KBM-7 (cell line): ENCODE measurements around the gene PHLDA3.

Experiments used
- DNase-seq: peaks from one replicate; pipeline ENCODE4 v3.0.0-alpha.2; 2015
- in situ Hi-C: fragments of 300-500 bp; cut with MboI; formaldehyde crosslinking; loops from 2 replicates; pipeline ENCODE4 v1.14.3; 2020; ENCODE audit warnings: low sequenced_read_pairs, low pct_unique_long_range_greater_than_20kb, mixed read lengths

PHLDA3 gene

DNA sequence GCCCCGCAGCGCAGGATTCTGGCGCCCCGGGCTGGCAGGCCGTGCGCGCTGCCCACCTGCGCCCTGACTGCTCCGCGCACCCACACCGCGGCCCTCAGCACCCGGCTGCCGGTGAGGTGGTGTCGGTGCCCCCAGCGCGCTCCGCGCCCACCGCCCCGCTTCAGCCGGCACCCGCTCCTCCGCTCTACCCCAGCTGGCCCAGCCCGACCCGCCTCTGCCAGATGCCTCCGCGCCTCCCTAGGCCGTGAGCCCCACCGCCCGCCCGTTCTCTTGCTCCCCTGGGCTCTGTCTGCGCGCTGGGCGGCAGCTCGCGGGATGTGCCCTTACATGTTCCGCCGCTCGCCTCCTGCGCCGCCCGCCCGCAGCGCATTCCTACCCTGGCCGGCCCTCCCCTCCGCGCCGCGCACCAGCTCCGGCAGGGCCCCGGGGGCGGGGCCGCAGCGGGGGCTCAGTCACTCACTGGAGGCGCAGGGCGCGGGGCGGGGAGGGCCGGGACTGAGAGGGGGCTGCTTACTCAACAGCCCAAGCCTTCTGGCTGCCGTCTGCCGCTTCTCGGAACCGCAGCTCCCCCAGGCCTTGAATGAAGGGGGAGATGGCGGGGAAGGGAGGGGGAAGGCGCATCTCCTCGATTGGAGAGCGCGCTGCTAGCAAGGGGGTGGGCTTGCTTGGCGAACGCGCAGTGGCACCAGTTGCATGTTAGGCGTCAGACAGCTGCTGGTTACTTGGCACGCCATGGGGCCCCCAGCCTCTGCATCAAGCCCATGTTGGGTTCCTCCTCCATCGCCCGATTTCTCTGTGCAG, at the start of gene PHLDA3:
Gene PHLDA3, minus strand, starts transcription at position 345 of the 801 bp plus-strand sequence. CDS start 402 bp downstream, outside the sequence.
- peak; percentile 91 for DNase-seq

DNA sequence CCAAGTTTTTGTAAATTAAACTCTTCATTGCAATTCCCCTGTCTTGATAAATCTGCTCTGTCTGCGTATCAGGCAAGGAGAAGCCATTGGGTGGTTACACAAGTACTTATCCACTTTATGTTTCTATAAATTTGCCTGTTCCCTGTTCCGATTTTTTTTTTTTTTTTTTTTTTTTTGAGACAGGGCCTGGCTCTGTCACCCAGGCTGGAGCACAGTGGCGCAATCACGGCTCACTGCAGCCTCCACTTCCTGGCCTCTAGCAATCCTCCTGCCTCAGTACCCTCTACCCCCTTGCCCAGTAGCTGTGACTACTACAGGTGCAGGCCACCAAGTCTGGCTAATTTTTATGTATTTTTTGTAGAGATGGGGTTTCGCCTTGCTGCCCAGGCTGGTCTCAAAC, 49.1 kb upstream of the PHLDA3 start:
- no peak for DNase-seq
- in situ Hi-C loops = no loop called here

More for the DNA sequence above, at the start of gene PHLDA3:
- in situ Hi-C loops = no loop called here

DNA sequence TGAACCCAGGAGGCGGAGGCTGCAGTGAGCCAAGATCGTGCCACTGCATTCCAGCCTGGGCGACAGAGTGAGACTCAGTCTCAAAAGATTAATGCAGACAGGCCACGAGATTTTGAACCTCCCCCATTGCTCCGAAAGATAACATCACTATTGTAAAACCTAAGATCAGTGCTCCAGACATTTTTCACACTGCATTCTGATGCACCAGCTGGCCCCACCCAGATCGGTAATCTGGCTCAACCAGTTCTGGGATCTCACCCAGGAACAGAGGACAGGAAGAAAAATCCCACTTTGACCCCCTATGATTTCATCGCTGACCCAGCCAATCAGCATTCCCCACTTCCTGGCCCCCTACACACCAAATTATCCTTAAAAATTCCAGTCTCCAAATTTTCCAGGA, 48.6 kb upstream of the PHLDA3 start:
- in situ Hi-C loops = no loop called here
- no peak for DNase-seq

DNA sequence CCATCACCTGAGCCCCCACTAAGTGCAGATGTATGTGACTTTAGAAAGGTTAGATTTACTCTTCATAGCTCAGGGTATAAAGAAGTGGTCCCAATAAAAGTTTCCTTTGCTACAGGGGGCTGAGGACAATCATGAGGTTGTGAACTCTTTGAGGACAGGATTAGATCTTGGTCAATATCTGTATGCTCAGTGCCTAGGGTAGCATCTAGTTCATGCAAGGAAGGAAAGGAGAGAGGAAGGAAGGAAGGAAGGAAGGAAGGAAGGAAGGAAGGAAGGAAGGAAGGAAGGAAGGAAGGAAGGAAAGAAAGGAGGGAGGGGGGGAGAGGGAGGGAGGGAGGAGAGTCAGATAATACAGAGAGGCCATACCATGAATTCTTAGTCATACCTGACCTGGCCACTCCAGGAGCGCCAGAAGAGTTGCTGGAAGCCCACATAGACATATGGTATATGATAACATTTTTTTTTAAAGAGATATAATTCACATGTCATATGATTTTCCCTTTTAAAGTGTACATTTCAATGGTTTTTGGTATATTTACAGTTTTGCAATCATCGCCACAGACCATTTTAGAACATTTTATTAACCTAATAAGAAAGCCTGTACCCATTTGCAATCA, 47.6 kb upstream of the PHLDA3 start:
- in situ Hi-C loops = no loop called here
- no peak for DNase-seq

DNA sequence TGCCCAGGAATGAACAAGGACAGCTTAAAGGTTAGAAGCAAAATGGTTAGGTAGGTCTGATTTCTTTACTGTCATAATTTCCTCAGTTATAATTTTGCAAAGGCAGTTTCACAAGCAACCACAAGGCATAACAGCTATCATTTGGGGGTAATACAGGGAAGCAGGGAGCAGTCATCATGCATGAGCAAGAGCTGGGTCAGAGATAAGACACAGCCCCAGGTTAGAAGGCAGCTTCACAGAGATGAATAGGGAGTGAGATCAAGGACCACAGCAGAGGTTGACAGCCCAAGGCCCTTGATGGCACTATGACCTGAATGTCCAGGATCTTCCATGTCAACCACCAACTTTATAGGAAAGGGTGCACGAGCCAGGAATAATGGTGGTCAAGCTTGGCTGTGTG, 46.9 kb upstream of the PHLDA3 start:
- DNase-seq = no peak
- in situ Hi-C loops = no loop called here

DNA sequence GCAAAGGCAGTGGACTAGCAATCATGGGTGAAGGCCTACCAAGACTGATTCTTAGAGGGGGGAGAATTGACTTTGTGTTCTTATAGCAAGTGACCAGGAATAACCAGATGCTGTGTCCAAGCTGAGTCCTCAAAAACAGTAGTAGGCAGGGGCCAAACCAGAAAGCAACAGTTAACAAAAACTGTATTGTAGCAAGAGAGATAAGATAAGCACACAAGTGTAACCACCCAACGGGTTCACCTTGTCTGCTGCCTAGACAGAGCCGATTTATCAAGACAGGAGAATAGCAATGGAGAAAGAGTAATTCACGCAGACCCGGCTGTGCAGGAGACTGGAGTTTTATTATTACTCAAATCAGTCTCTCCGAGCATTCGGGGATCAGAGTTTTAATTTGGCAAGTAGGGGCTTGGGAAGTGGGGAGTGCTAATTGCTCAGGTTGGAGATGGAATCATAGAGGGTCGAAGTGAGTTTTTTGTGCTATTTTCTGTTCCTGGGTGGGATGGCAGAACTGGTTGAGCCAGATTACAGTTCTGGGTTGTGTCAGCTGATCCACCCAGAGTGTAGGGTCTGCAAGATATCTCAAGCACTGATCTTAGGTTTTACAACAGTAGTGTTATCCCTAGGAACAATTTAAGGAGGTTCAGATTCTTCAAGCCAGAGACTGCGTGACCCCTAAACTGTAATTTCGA, 46.2 kb upstream of the PHLDA3 start:
- no peak for DNase-seq
- in situ Hi-C loops = no loop called here

DNA sequence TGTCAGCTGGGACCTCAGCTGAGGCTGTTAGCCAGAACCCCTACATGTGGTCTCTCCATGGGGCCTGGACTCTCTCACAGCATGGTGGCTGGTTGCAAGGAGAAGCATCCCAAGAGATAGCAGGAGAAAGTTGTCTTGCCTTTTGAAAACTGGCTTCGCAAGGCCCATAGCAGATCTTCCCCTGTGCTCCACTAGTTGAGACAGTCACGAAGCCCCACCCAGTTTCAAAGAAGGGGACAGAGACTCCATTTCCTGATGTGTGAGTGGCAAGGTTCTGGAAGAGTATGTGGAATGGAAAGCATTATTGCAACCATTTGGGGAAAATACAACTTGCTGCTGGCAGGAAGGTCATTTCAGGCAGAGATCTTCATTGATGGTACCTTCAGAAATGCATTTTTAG, 45.5 kb upstream of the PHLDA3 start:
- in situ Hi-C loops = no loop called here
- DNase-seq = no peak

DNA sequence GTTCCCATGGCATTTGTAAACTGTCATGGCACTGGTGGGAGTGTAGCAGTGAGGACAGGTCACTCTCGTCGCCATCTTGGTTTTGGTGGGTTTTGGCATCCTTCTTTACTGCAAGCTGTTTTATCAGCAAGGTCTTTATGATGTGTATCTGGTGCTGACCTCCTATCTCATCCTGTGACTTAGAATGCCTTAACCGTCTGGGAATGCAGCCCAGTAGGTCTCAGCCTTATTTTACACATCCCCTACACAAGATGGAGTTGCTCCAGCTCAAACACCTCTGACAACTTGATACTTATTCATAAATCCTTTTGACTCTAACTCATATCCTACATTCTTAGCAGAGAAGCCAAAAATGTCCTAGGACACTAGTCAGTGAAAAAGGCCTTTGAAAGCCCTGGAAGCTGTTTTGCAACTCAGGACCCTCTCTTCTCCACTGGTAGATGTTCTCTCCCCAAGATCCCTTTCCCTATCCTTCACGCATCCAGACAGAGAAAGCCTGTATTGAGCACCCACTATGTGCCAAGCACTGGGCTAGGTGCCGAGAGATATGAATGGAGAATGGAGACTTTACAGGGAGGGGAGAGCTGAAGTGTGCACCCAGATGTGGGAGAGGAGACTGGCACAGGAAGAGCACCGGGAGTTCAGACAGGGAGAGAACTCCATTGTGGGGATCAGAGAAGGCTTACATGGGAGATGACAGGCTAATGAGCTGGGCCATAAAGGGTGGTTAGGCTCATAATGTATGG, 44.7 kb upstream of the PHLDA3 start:
- no peak for DNase-seq
- in situ Hi-C loops = no loop called here

DNA sequence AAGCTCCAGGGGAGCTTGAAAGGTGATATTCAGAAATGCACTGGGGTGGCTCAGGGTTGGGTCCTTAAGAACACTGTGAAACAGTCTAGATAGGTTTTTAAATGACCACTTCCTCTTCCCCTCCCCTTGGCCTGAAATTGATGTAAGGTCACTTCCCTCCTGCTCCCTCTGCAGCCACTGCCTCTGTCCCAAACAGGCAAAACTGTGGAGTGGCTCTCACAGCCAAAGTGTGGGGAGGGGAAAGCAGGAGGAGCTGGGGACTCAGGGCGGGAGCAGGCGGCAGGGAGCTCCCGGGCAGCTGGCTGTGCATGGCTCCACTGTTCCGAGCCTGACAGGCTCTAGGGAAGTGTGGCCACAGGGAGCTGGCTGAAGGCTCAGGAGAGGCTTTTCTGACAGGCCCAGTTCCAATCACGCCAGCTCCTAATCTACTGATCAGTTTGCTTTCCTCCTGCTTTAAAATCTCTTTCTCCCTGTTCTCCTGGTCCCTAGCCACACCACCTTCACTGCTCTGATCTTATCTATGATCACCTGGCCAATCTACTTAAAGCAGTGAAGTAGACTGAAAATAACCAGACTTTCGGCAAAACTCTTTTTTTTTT, 43.1 kb upstream of the PHLDA3 start:
- DNase-seq = peak; percentile 48

DNA sequence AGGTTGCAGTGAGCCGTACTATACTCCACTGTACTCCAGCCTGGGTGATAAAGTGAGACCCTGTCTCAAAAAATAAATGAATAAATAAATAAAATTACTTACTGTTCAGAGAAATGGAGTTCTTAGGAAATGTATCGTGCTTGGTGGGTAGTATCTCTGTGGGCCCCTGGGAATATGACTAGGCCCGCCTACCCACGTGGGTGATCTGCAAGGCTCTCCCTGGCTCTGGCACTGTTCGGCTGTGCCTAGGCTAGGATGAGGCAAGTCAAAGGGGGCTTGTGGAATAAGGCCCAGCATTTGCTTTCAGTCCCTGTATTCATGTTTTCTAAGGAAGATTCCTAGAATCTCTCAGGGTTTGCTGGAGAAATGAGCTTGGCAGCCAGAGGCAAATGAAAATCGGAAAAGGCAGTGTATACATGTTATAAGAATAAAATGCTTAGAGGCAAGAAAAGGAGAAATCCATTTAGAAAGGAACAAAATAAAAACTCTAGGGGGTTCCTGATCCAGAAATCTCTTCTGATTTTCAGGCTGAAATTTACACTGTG, 42.5 kb upstream of the PHLDA3 start:
- in situ Hi-C loops = no loop called here
- no peak for DNase-seq

More for the DNA sequence above, 43.1 kb upstream of the PHLDA3 start:
- in situ Hi-C loops = no loop called here

DNA sequence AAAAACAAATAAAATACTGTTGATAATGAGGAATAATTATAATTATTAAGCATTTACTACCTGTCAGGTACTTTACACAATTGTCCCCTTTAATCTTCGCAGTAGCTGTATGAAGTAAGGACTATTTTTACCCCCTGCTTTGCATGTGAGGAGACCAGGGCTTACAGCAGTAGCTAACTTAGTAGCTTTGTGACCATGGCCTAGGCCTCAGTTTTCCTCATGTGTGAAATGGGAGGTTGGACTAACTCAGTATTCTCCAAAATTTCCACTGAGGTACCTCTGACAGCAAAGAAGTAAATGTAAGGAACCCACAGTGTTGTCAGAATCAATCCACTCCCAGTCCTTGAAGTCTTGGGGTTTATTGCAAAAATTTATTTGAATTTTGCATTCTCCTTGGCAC, 41.7 kb upstream of the PHLDA3 start:
- in situ Hi-C loops = no loop called here

DNA sequence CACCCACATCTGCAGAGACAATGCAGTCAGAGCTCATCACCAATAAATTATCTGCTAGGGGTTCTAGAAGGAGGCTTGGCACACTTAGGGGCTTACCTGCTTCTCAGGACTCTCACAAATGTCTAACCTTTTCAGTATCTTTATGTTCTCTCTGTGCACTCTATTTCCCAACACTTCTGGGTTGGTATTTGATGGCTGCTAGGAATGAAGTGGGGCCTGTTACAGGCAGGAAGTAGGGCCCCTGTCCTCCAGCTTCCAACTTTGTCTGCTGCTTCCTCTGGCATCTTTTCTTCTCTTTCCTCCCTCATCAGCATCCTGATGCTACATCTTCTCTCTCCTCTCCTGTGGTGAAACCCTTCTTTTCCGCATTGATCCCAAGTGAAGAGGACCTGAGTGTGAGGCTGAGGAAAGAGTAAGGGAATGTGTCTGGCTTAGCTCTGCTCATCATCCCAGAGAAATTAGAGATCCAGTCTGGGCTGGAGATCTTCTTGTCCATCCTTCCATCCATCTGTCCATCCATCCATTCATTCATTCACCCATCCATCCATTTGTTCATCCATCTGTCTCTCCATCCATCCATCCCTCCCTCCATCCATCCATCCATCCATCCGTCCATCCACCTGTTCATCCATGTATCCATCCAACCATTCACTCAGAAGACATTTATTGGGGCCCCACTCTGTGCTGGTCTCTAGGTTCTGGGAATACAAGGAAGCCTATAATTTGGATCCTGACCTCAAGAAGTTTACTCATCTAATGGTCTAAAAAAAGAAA, 40.8 kb upstream of the PHLDA3 start:
- in situ Hi-C loops = no loop called here
- DNase-seq = no peak

More for the DNA sequence above, 41.7 kb upstream of the PHLDA3 start:
- DNase-seq = no peak

DNA sequence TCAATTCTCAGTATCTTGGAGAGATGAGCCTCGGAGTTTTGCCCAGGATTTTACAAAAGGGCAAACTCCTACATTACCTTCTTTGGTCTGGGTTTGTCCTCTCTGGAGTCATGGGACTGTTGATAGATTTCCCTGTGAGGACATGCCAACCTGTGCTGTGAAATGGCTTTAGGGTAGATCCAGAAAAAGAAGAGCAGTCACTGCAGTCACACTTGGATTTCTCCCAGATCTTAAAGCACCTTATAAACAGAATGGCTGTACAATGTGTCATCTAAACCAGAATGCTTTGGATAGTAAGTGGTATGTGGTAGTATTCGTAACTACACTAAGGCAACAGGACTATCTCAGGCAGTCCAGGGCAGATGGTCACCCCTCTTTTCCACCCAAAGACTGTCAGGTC, 39.8 kb upstream of the PHLDA3 start:
- no peak for DNase-seq
- in situ Hi-C loops = no loop called here

DNA sequence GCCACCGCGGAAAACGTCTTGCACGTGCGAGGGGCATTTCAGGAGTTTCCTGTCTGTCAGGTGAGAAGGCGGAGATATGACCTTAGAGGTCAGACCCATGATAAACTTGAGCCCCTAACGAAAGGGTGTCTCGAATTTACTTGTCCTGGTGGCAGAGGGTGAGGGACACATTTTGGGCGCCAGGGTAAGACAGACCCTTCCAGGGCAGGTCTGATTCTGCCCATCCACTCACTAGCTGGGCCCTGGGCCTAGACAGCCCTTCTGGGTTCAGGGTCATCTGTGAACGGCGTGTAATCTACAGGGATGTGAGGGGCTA, 38.3 kb upstream of the PHLDA3 start:
- no peak for DNase-seq
- in situ Hi-C loops = no loop called here

DNA sequence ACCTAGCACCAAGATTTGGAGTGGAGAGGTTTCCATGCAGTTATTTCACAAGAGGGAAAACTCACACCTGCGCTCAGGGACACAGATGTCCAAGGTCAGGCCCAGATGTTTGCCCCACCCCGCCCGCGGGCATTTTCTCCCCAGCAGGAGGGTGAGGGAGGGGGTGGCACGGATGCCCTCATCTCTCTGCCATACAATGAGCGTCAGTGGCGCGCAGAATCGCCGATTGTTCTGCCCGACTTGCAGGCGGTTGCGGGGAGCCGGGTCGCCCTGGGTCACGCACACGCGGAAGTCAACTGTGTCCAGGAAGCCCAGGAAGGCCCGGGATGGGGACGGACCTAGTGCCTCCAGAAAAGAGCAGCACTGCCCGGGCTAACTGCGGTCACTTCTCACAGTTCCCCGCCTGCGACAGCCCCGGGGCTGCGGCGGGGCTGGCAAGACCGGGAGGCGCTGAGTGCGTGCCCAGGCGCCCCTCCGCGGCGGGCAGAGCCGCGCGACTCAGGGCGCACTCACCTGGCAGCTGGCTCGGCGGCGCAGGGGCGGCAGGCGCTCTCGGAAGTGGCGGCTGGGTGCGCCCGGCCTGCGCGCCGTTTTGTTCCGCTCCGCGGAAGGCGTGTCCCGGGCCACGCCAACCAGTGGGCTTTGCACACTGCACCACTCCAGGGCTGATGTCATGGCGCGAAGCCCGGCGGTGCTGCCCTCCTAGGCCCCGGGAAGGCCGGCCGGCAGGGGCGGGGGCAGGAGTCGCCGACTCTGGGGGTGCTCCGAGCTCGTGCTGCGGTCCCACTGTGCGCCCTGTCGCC, 37.8 kb upstream of the PHLDA3 start, which contains the start of gene CSRP1:
Gene CSRP1, minus strand, starts transcription at position 567 of the 803 bp plus-strand sequence. CDS start 10,820 bp downstream, outside the sequence.
- in situ Hi-C loops = no loop called here

DNA sequence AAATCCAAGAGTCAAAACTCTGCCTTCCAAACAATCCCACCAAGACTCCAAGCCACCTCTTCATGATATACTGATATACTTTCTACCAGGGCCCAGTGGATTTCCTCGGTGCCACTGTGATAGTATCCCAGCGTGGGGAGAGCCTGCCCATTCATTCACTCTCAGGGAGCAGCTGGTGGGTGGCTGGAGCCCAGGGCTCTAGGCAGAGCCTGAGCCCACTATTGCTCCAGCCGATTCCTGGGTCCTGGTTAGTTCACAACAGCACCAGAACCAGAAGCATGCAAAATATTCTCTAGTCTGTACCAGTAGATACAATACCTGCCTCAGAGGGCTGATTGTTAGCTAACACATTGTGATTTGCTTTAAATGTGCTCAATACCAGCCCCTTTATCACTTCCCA, 37.1 kb upstream of the PHLDA3 start:
- DNase-seq = no peak
- in situ Hi-C loops = no loop called here

More for the DNA sequence above, 37.8 kb upstream of the PHLDA3 start, which contains the start of gene CSRP1:
- peak; percentile 79 for DNase-seq

DNA sequence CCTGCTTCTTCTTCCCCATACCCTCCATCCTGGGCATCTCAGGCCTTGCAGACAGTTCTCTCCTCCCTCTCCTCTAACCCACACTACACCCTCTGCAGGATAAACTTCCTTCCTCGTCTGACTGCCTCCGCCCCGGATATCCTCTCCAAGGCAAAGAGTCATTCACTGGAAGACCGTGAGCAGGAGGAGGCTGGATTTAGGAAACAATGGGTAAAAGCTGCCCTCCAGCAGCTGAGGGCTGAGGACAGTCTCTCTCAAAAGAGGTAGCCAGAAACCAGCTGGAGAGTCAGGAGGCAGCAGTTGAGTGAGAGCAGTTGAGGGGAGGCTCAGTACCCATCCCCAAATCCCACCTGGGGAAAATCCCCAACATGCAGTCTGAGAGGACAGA, 36.5 kb upstream of the PHLDA3 start:
- in situ Hi-C loops = no loop called here
- DNase-seq = peak; percentile 51
